ENCODE measurements around the gene MALAT1. TPM values are rescaled to one million over a fixed set of nuclear protein-coding genes. Genes with fewer than 3 reads are reported as not detected.

MALAT1 gene
- total RNA-seq, 1 donor from 2014 or later = 1,605 TPM

DNA sequence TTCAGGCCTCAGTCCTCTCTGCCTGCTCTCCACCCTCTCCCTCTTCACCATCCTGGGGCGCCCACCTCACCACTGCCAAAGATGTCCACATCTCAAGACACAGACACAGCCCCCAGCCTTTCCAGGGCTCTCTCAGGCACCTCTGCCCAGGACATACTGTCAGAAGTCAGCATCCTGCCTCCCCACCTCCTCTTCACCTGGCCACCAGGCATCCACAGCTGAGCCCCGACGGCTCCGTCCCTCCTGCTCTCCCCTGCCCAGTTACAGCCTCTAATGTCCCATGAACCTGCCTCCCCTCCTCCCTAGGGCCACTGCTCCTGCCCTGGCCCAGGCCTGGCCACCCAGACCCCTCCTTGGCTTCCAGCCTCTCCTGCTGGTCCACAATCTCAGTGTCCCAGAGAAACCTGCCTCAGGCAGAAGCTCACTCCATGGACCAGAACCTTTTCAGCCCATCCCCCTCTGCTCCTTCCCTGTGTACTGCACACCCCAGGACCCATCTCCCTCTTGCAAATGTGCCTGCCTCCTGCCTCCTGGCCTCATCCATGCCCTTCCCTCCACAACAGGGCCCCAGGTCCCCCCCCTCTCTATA, 56.1 kb downstream of the MALAT1 start:
- no peak for DNase-seq (ENCODE audit: low read depth)
- H3K4me3 ChIP-seq (ENCODE audit: low read depth, low read length) = no peak overlapping the region

DNA sequence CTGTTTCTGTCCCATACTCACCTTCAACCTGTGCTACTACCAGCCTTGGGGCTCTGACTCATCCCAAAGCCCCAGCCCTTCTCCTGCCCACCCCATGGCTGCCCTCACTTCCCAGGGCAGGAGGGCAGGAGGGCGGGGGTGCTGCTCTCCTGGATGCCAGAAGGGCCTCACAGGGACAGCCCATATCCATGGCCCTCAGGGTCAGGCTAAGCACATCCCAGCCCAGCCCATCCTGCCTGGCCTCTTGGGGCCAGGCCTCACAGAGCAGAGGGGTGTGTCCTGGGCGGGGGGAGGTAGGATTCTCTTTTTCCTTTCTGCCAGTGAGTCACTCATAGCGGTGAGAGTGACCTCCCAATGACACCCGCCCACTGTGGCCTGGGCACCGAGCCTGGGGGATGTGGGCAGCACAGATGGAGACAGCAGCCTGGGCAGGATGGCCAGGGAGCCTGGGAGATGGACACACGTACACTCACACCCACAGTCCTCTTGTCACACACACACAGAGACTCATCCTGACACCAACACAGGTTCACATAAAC, 56.9 kb downstream of the MALAT1 start:
- Histone ChIP-seq H3K36me3 (ENCODE audit: control insufficient read depth, insufficient read depth, low read length) (peaks cover 7% of the 10 kb centered on the region), H3K4me3 (ENCODE audit: low read depth, low read length) (no peak overlapping the region), H3K27me3 (ENCODE audit: control insufficient read depth, insufficient read depth, low read length) (no peaks in the 10 kb centered on the region)
- DNase-seq (ENCODE audit: low read depth) = no peak
- TF ChIP-seq, protein P1, sequence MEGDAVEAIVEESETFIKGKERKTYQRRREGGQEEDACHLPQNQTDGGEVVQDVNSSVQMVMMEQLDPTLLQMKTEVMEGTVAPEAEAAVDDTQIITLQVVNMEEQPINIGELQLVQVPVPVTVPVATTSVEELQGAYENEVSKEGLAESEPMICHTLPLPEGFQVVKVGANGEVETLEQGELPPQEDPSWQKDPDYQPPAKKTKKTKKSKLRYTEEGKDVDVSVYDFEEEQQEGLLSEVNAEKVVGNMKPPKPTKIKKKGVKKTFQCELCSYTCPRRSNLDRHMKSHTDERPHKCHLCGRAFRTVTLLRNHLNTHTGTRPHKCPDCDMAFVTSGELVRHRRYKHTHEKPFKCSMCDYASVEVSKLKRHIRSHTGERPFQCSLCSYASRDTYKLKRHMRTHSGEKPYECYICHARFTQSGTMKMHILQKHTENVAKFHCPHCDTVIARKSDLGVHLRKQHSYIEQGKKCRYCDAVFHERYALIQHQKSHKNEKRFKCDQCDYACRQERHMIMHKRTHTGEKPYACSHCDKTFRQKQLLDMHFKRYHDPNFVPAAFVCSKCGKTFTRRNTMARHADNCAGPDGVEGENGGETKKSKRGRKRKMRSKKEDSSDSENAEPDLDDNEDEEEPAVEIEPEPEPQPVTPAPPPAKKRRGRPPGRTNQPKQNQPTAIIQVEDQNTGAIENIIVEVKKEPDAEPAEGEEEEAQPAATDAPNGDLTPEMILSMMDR (IDR thresholded peaks at IDR 0.05; ENCODE audit: insufficient read depth, low read length, poor library complexity, severe bottlenecking) = no peak

More for the DNA sequence above, 56.1 kb downstream of the MALAT1 start:
- TF ChIP-seq, protein P1 (IDR thresholded peaks at IDR 0.05; ENCODE audit: insufficient read depth, low read length, poor library complexity, severe bottlenecking) = no peak
- Histone ChIP-seq H3K36me3 (ENCODE audit: control insufficient read depth, insufficient read depth, low read length) (peaks cover 7% of the 10 kb centered on the region), H3K27me3 (ENCODE audit: control insufficient read depth, insufficient read depth, low read length) (no peaks in the 10 kb centered on the region)

Other genes starting within 250 kb of the MALAT1 start
- gene POLA2, start 237.1 kb upstream of the MALAT1 start, total RNA-seq = 8.9 and 11.5 TPM in 2 replicates
- gene CDC42EP2, start 184.2 kb upstream of the MALAT1 start, total RNA-seq = 37.4 and 46.4 TPM in 2 replicates
- 53.9 and 59.4 TPM in 2 replicates for gene DPF2, start 165.2 kb upstream of the MALAT1 start, total RNA-seq
- gene TIGD3, start 144.3 kb upstream of the MALAT1 start, total RNA-seq = 0.89 and 1.3 TPM in 2 replicates
- 0.29 and 0.82 TPM in 2 replicates for gene SLC25A45, start 116.4 kb upstream of the MALAT1 start, total RNA-seq
- 39.0 and 47.2 TPM in 2 replicates for gene FRMD8, start 112.4 kb upstream of the MALAT1 start, total RNA-seq
- gene NEAT1, start 76.2 kb upstream of the MALAT1 start, total RNA-seq = 28.7 and 39.8 TPM in 2 replicates
- 116 and 121 TPM in 2 replicates for gene SCYL1, start 26.0 kb downstream of the MALAT1 start, total RNA-seq
- gene LTBP3, start 59.3 kb downstream of the MALAT1 start, total RNA-seq = 116 and 122 TPM in 2 replicates
- gene ZNRD2, start 71.4 kb downstream of the MALAT1 start, total RNA-seq = 67.3 and 91.6 TPM in 2 replicates
- gene FAM89B, start 73.5 kb downstream of the MALAT1 start, total RNA-seq = 63.9 and 68.5 TPM in 2 replicates
- gene EHBP1L1, start 77.0 kb downstream of the MALAT1 start, total RNA-seq = 19.5 and 20.9 TPM in 2 replicates
- not detected in 2 replicates for gene KCNK7, start 96.8 kb downstream of the MALAT1 start, total RNA-seq
- gene MAP3K11, start 115.2 kb downstream of the MALAT1 start, total RNA-seq = 58.3 and 60.8 TPM in 2 replicates
- 61.9 and 71.2 TPM in 2 replicates for gene PCNX3, start 116.7 kb downstream of the MALAT1 start, total RNA-seq
- 19.6 and 25.8 TPM in 2 replicates for gene SIPA1, start 139.1 kb downstream of the MALAT1 start, total RNA-seq
- gene RELA, start 163.9 kb downstream of the MALAT1 start, total RNA-seq = 64.3 and 103 TPM in 2 replicates
- 65.5 and 73.3 TPM in 2 replicates for gene KAT5, start 213.2 kb downstream of the MALAT1 start, total RNA-seq
- gene RNASEH2C, start 221.8 kb downstream of the MALAT1 start, total RNA-seq = 43.1 and 50.1 TPM in 2 replicates